Right atrium auricular region (tissue), 2 donors: ENCODE data around the gene ARHGEF2. TPM values are rescaled to one million over a fixed set of nuclear protein-coding genes. Genes with fewer than 3 reads are reported as not detected.
"Not testable (repeated sequence)": the region's sequence is repeated elsewhere in the genome, so short reads cannot be mapped to it uniquely, and the experiment has no call there.

Source experiments
- DNase-seq: peaks from one replicate; pipeline ENCODE4 v3.0.0-alpha.2; 2019; ENCODE audit warnings: low spot score
- H3K27ac ChIP-seq, 2 donors: fragments of 200-600 bp; sonication (generic); 1 replicate in 1 of 2; 2 replicates in 1 of 2; pipeline ENCODE4 v1.5.1; 2016 to 2019
- H3K27me3 ChIP-seq, 2 donors: fragments of 200-600 bp; sonication (generic); one replicate each; pipeline versions ENCODE4 v1.5.1 to v1.6.0; 2017 to 2019
- H3K36me3 ChIP-seq: fragments of 200-600 bp; sonication (generic); one replicate; pipeline ENCODE4 v1.5.1; 2016
- H3K4me1 ChIP-seq, 2 donors: fragments of 200-600 bp; sonication (generic); one replicate each; pipeline versions ENCODE4 v1.5.1 to v1.6.0; 2017 to 2019
- H3K4me3 ChIP-seq, 2 donors: fragments of 200-600 bp; sonication (generic); 1 replicate in 1 of 2; 2 replicates in 1 of 2; pipeline ENCODE4 v1.5.1; 2017 to 2019; ENCODE audit warnings: mild to moderate bottlenecking in 1 of 2, moderate library complexity in 1 of 2
- H3K9me3 ChIP-seq, 2 donors: fragments of 200-600 bp; sonication (generic); one replicate each; pipeline ENCODE4 v1.5.1; 2019
- CTCF ChIP-seq, 2 donors: fragments of 200-600 bp; sonication (generic); IDR thresholded peaks; one replicate each; pipeline ENCODE4 v1.5.1; 2019; ENCODE audit warnings: antibody characterized with exemption in 2 of 2
- total RNA-seq, 2 donors: library from RNA; depleted of rRNA; stranded (reverse); fragments of >200 nt; gene quantifications; one replicate each; pipeline ENCODE4 v1.1.0, GENCODE V29; 2016

Gene ARHGEF2
- total RNA-seq, 2 donors from 2014 or later = 50.8 to 69.8 TPM

GRCh38 chr1:155932081-155932480 lies 46.3 kb downstream of the ARHGEF2 start:
- Histone ChIP-seq H3K27ac (no peak overlapping the region), H3K9me3 (no peaks in the 10 kb centered on the region), H3K4me1 (peaks cover 0 to 45% of the 10 kb centered on the region in 2 donors), H3K27me3 (no peaks in the 10 kb centered on the region), H3K36me3 (peaks cover 55% of the 10 kb centered on the region), H3K4me3 (no peak overlapping the region)
- DNase-seq = no peak
- TF ChIP-seq CTCF (IDR thresholded peaks at IDR 0.05) = no peak

GRCh38 chr1:155931332-155932038 lies 46.9 kb downstream of the ARHGEF2 start:
- Histone ChIP-seq H3K9me3 (no peaks in the 10 kb centered on the region), H3K4me1 (peaks cover 0 to 45% of the 10 kb centered on the region in 2 donors), H3K4me3 (no peak overlapping the region), H3K27ac (no peak overlapping the region), H3K36me3 (peaks cover 61% of the 10 kb centered on the region), H3K27me3 (no peaks in the 10 kb centered on the region)
- no peak for DNase-seq
- TF ChIP-seq CTCF (IDR thresholded peaks at IDR 0.05) = no peak

GRCh38 chr1:155930725-155931124 lies 47.6 kb downstream of the ARHGEF2 start:
- not testable (repeated sequence) for H3K4me3 ChIP-seq, DNase-seq, H3K9me3 ChIP-seq, H3K27me3 ChIP-seq
- H3K4me1 ChIP-seq = peaks cover 0 to 45% of the 10 kb centered on the region in 2 donors
- peaks cover 68% of the 10 kb centered on the region for H3K36me3 ChIP-seq
- H3K27ac ChIP-seq = peak overlapping the region in 1 of 2 donors; percentile 17

- no peaks in the 10 kb centered on the region for H3K9me3 ChIP-seq
- H3K36me3 ChIP-seq = peaks cover 85% of the 10 kb centered on the region
- H3K27me3 ChIP-seq = no peaks in the 10 kb centered on the region
- no peak overlapping the region for H3K4me3 ChIP-seq
- TF ChIP-seq CTCF (IDR thresholded peaks at IDR 0.05) = no peak
- H3K27ac ChIP-seq = no peak overlapping the region
- peaks cover 0 to 40% of the 10 kb centered on the region in 2 donors for H3K4me1 ChIP-seq
- DNase-seq = no peak
Measured at GRCh38 chr1:155929057-155929456, 49.3 kb downstream of the ARHGEF2 start.

- TF ChIP-seq CTCF (IDR thresholded peaks at IDR 0.05) = no peak
- H3K36me3 ChIP-seq = peaks cover 98% of the 10 kb centered on the region
- no peak overlapping the region for H3K27ac ChIP-seq
- H3K9me3 ChIP-seq = no peaks in the 10 kb centered on the region
- no peak overlapping the region for H3K4me3 ChIP-seq
- peaks cover 0 to 7% of the 10 kb centered on the region in 2 donors for H3K4me1 ChIP-seq
- no peak for DNase-seq
- H3K27me3 ChIP-seq = no peaks in the 10 kb centered on the region
Measured at GRCh38 chr1:155925506-155925905, 52.8 kb downstream of the ARHGEF2 start.

- Histone ChIP-seq H3K36me3 (peaks cover 100% of the 10 kb centered on the region), H3K9me3 (no peaks in the 10 kb centered on the region), H3K4me1 (no peaks in the 10 kb centered on the region), H3K27ac (no peak overlapping the region), H3K4me3 (no peak overlapping the region), H3K27me3 (no peaks in the 10 kb centered on the region)
- DNase-seq = no peak
- TF ChIP-seq CTCF (IDR thresholded peaks at IDR 0.05) = no peak
Measured at GRCh38 chr1:155920717-155921116, 57.6 kb downstream of the ARHGEF2 start.
